GM12865 (cell line): ENCODE results near the gene FRMPD4.

ENCODE experiments used
- DNase-seq: peaks from one replicate; pipeline ENCODE4 v3.0.0; 2010; ENCODE audit warnings: low read depth
- H3K4me3 ChIP-seq: 2 replicates; pipeline ENCODE4 v1.5.1; 2011; ENCODE audit warnings: mild to moderate bottlenecking, low read depth, low read length, control low read depth
- TF ChIP-seq, protein P1 (sequence below): IDR thresholded peaks from 2 replicates; pipeline ENCODE4 v1.5.1; 2011; ENCODE audit warnings: low read length, control low read depth, low read depth, inconsistent platforms; ENCODE audit not compliant: insufficient read depth; ENCODE audit errors: missing control alignments

FRMPD4 gene

DNA sequence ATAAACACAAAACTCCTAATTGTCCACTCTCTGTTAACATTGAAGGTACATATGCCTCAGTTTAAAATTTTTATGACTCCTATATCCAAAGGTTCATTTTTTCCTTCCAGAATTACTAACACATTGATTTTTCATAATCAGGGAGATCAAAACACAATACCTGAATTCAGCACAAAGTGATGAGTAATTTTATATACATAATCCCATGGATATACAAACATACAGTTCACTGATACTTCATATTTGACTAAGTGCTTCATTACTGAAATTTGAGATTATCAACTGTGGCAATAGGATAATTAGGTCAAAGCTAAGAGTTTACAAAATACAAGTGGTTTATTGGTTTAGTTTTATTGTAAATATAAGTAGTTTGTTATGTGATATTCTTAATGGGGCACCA is 476.8 kb downstream of the FRMPD4 start:
- TF ChIP-seq, protein P1, sequence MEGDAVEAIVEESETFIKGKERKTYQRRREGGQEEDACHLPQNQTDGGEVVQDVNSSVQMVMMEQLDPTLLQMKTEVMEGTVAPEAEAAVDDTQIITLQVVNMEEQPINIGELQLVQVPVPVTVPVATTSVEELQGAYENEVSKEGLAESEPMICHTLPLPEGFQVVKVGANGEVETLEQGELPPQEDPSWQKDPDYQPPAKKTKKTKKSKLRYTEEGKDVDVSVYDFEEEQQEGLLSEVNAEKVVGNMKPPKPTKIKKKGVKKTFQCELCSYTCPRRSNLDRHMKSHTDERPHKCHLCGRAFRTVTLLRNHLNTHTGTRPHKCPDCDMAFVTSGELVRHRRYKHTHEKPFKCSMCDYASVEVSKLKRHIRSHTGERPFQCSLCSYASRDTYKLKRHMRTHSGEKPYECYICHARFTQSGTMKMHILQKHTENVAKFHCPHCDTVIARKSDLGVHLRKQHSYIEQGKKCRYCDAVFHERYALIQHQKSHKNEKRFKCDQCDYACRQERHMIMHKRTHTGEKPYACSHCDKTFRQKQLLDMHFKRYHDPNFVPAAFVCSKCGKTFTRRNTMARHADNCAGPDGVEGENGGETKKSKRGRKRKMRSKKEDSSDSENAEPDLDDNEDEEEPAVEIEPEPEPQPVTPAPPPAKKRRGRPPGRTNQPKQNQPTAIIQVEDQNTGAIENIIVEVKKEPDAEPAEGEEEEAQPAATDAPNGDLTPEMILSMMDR: no peak
- DNase-seq: no peak
- H3K4me3 ChIP-seq: no peak overlapping the region

DNA sequence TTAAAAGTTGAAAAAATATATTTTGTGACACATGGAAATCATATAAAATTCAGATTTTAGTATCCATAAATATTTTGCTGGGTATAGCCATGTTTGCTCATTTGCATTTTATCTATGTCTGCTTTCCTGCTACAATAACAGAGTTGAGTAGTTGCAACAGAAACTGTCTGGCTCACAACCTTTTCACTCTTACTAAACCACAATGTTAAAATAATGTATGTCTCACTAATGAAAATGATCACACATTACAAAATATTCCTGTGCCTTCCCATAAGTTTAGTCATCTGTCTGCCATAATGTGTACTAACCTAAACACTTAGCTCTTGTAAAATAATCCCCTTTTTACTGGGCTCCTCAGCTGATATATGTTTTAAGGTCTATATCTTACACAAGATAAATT is 479.0 kb downstream of the FRMPD4 start:
- TF ChIP-seq, protein P1: no peak
- H3K4me3 ChIP-seq: no peak overlapping the region
- DNase-seq: no peak

DNA sequence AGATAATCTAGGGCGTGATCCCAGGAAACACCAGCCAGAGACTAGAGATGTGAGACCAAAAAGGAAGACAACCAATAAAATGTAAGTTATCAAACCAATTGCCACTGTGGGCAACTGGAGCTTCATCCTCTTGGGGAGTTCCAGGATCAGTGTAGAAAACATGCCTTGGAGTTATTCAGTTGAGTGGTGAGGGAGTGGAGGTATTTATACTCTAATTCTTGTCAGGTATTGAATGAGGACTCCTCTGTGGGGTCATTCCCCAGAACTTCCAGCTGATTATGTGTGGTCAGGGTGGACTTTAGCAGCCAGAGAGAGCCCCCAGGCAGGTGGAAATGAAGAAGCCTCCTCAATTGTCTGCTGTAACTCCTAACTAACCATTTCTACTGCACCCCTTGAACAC is 509.0 kb downstream of the FRMPD4 start:
- DNase-seq: no peak
- no peak overlapping the region for H3K4me3 ChIP-seq
- TF ChIP-seq, protein P1: no peak

DNA sequence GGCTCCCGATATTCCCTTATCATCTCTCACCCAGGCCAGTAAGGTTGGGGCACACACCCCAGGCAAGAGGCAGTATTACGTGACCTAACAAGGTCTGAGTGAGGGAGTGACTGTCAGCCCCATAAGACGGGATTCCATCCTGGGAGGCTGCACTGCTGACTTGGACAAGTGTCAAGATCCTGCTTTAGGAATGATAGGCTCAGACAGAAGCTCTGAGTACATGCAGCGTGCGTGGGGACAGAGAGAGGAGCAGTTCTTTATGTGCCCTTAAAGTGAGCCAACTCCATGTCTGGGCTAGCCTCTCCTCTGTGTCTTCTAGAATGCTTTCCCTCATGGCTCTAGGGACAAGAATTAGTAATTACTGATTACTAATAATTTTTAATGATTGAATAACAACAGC is 510.7 kb downstream of the FRMPD4 start:
- DNase-seq: no peak
- H3K4me3 ChIP-seq: no peak overlapping the region
- TF ChIP-seq, protein P1: no peak

DNA sequence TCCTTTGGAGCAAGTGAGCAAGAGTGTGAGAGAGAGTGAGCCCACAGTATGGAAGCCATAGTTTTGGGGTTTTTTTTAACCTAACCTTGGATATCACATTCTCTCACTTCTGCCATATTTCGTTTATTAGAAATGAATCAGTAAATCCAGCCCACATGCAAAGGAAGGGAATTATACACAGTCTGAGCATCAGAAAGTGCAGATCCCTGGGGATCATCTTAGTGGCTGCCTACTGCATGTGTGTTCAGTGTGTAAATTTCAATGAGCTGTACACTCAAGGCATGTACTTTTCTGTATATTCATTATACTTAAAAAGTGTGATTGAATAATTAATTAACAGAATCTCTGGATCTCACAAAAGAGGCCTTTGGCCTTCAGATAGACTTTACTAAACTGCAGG is 519.2 kb downstream of the FRMPD4 start:
- no peak for DNase-seq
- H3K4me3 ChIP-seq: no peak overlapping the region
- TF ChIP-seq, protein P1: no peak

DNA sequence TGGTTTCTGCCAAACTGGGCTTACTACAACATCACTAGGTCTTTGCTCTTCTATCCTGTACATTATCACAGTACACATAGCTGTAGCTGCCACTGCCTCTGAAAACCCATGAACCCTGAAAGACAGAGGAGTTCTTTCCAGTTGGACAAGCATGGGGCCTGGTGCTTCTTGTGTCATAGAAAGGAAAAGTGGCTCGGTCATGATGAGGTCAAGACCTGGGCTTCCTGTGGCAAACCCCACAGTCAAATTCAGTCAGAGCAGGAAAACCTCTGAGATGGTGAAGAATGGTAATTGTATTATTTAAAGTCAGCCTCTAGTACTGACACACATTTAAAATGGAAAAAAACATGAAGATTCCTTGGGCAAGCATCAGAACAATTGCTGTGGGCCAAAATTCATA is 519.6 kb downstream of the FRMPD4 start:
- peak; percentile 46 for DNase-seq
- TF ChIP-seq, protein P1: no peak
- no peak overlapping the region for H3K4me3 ChIP-seq

DNA sequence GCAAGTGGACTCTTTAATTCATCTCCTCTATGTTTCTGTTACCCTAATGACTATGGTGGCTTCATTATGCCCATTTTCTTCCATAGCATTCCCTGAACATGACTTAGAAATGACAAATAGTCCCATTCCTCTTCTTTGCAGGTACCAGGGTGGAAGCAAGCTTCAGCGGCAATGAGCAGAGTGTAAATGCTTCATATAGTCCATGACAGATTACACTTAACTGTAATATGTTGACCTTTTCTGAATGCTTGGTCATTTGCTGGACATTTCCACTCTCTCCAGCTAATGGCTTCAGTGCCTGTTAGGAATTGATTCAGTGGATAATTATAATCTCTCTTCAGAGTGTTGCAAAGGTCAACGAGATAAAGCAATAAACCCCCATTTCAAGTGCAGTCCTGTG is 523.2 kb downstream of the FRMPD4 start:
- TF ChIP-seq, protein P1: no peak
- no peak overlapping the region for H3K4me3 ChIP-seq
- DNase-seq: no peak
